PC-9 (cell line): ENCODE results near the gene CD28.

Experiments used
- EZH2 ChIP-seq: fragments of 200-600 bp; sonication (generic); IDR thresholded peaks from 2 replicates; pipeline ENCODE4 v1.8.0; 2017; ENCODE audit warnings: antibody characterized with exemption, low read depth
- TF ChIP-seq, protein P1 (sequence below): fragments of 200-600 bp; sonication (generic); conservative IDR thresholded peaks from 2 replicates; pipeline ENCODE4 v1.6.1; 2017; ENCODE audit warnings: mixed run types, antibody characterized with exemption, mild to moderate bottlenecking, moderate library complexity

DNA sequence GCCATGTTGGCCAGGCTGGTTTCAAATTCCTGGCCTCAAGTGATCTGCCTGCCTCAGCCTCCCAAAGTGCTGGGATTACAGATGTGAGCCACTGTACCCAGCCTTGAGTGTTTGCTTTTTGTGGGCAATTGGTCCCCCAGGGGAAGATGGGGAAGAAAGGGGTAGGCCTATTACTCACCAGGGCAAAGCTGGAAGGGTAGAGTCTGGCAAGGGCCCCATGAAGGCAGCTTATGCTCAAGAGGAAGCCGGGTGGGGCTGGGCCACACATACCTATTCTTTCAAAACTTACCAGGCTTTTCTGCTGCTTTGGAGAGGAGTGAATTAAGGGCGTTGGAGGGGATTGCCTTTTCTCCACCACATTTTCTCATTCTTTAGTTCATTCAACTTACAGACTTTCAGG, 24.5 kb upstream of the CD28 start:
- TF ChIP-seq, protein P1, sequence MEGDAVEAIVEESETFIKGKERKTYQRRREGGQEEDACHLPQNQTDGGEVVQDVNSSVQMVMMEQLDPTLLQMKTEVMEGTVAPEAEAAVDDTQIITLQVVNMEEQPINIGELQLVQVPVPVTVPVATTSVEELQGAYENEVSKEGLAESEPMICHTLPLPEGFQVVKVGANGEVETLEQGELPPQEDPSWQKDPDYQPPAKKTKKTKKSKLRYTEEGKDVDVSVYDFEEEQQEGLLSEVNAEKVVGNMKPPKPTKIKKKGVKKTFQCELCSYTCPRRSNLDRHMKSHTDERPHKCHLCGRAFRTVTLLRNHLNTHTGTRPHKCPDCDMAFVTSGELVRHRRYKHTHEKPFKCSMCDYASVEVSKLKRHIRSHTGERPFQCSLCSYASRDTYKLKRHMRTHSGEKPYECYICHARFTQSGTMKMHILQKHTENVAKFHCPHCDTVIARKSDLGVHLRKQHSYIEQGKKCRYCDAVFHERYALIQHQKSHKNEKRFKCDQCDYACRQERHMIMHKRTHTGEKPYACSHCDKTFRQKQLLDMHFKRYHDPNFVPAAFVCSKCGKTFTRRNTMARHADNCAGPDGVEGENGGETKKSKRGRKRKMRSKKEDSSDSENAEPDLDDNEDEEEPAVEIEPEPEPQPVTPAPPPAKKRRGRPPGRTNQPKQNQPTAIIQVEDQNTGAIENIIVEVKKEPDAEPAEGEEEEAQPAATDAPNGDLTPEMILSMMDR: no peak
- no peak for TF ChIP-seq EZH2
